ENCODE measurements around the gene MYO9B.
A peak's percentile ranks its signal among the peaks of the same experiment; 100 is the strongest.

MYO9B gene

DNA sequence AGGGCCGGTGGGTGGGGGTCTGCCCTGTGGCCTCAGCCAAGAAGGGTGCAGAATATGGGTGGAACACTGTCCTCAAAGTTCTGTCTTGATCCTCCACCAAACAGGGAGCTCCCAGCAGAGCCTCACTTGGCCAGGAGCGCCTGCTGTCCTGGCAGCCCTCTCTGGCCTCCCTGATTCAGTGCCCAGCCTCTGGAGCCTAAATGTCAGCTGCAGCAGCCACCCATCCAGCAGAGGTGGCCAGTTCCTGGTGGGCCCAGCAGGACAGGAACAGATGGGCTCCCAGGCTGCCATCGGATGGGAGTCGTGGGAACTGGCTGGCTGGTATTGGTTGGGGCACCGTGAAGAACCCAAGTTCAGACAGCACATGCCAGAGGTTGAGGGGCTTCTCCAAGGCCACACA is 137.8 kb downstream of the MYO9B start:
- DNase-seq (ENCODE audit: low spot score) = no peak

DNA sequence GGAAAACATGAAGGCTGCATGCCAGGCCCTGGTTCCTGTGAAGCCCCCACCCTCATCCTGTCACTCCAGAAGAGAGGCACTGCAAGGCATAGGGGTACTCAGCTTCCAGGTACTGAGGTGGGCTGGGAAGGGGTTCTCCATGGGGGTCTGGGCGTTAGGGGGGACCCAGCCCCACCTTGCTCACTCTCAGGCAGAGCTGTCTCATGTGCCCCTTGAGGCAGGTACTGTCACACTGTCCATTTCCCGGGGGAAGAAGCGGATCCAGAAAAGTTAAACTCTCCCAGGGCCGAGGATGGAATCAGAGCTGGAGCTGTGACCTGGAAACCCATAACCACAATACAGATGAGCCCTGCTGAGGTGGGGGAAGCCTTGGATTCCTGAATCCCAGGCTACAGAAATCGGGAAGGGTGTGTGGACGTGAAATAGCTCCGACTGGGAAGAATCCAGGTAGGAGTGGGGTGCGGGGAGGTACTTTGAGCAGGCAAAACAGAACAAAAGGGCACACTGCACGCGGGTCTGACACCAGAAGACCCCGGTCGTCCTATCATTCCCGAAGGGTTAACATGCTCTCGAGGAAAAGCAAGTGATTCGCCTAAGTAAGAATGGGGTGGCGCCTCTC is 139.0 kb downstream of the MYO9B start:
- DNase-seq (ENCODE audit: low spot score) = no peak

DNA sequence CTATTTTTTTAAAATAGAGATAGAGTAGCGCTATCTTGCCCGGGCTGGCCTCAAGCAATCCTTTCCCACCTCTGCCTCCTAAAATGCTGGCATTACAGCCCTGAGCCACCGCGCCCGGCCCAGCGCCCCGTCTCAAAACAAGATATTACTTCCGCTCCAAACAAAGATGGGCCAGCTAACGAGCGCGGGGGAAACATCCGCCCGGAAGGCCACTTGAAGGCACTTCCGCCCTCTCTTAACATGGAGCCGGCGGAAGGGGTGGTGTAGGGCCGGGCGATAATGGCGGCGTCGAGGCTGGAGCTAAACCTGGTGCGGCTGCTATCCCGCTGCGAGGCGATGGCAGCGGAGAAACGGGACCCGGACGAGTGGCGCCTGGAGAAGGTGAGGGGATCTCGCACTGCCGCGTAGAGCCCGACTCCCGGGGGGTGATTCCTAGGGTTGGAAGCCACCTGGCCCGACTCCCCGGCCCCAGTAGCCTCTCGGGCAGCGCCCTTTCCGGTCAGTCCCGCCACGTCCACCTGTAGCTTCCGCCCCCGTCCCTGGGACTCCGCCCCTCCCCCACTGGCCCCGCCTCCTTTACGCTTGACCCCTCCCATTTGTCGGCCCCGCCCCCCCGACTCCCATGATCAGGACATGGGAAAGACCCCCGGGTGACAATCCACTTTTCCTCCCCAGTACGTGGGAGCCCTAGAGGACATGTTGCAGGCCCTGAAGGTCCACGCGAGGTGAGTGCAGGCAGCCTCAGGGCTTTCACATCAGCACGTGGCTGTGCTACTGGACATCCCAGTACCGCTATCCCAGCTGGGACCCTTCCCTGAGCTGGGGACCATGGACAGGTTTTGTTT is 139.8 kb downstream of the MYO9B start, which contains the start of gene USE1:
Gene USE1 (plus strand): TSS at position 231 of the 845 bp plus-strand sequence. CDS start 49 bp downstream, at position 280.
- DNase-seq (ENCODE audit: low spot score) = peak; percentile 89

GRCh38 chr19:17216058-17216670 is 140.6 kb downstream of the MYO9B start:
- DNase-seq (ENCODE audit: low spot score) = no peak

- DNase-seq (ENCODE audit: low spot score) = no peak
Observed at GRCh38 chr19:17219286-17219685, 143.7 kb downstream of the MYO9B start.

DNA sequence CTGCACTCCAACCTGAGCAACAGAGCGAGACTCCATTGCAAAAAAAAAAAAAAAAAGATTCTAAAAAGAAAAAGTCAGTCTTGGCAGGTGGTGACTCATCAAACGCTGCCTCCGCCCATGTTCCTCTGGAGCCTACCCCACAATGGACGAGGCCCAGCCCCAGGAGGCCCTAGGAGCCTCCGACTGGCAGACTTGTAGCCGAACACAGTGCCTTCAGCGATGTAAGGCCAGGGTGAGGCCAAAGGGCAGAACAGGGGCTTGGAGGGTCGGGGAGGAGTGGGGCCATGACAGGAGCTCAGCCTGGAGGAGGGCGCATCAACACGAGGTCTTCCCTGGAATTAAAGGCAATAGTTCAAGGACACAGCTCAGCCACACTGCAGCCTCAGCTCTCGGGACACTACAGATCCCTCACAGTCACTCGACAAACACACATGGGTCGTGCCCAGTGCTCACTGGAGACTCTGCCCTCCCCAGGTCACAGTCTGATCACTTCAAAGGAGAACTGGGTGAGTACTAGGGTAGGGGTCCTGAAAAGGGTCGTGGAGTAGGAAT is 144.7 kb downstream of the MYO9B start:
- DNase-seq (ENCODE audit: low spot score) = no peak

DNA sequence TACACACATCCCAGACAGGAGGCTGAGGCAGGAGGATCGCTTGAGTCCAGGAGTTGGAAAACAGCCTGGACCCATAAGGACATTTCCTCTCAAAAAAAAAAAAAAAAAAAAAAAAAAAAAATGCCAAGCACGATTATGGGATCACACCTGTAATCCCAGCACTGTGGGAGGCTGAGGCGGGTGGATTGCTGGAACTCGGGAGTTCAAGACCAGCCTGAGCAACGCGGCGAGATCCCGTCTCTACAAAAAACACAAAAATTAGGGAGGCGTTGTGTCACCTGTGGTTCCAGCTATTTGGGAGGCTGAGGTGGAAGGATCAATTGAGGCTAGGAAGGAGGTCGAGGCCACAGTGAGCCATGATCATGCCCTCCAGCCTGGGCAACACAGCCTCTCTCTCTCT is 149.5 kb downstream of the MYO9B start:
- DNase-seq (ENCODE audit: low spot score) = no peak

DNA sequence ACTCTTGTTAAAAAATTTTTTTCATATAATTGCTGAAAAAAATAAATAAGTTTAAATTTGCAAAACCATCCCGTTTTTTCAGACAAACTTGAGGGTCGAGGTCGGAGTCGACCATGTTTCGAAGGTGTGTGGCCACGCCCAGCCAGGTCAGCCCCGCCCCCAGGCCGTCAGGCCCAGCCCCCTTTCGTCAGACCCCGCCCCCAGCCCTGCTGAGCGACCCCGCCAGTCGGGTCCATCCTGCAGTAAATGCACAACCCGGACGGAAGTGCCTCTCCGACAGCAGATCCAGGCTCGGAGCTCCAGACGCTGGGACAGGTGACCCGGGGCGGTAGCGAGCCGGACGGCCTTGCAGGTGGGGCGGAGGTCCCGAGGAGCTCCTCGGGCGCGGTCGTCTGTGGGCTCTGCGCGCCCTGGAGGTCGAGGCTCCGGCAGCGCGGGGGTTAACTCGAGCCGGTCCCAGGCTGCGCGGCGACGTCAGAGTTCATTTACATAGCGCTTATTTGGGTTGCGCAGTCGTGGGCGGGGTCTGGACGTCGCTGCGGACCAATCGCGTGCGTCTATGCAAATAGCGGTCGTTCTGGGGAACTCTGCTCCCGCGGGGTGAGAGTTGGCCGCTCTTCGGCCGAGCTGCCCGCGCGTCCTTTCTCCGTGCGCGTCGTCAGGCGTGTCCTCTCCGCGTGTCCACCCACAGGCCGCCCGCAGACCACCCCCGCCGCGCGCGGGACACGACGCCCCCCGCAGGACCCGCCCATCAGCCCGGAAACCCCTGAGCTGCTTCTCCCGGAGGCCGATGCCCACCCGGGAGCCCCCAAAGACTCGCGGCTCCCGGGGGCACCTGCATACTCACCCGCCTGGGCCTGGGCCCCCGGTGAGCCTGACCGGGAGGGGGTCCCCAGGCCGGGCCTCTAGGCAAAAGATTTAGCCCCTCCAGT is 150.7 kb downstream of the MYO9B start, which contains the start of gene OCEL1:
Gene OCEL1 (plus strand): TSS at position 225 of the 932 bp plus-strand sequence. CDS start 22 bp downstream, at position 247.
- DNase-seq (ENCODE audit: low spot score) = peak; percentile 96

DNA sequence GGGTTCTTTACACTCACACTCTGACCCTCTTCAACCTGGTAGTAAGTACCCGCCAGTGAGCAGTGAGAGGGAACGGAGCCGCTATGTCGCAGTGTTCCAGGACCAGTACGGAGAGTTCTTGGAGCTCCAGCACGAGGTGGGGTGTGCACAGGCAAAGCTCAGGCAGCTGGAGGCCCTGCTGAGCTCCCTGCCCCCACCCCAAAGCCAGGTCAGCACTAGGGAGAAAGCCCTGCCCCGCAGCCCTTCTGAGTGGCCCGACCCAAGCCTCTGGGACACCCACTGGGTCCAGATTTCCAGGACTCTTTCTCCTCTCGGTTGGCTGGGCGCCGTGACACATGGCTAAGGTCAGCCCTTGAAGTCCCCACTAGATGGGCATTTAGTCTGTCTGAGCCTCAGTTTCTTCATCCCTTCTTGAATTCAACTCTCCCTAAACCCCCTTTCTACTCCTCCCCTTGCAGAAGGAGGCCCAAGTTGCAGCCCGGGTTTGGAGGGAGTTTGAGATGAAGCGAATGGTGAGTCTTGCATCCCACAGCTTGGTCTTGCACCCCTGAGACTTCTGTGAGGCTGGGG is 152.3 kb downstream of the MYO9B start:
- DNase-seq (ENCODE audit: low spot score) = no peak

DNA sequence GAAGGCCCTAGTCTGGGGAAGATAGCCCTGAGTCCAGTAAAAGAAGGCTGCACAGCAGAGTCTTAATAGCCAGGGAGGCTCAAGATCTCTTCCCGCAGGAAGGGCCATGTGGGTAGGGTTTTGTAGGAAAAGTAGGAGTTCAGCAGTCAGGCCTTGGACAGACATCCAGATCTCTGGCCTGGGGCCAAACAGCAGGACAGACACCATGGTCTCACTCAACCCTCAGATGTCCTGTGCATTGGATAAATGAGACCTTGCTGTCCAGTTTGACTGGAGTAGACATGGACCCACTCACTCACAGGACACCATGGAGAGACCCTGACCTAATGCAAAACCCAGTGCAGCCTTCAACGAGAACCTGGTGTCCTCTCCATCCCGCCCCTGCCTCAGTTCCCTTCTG is 154.3 kb downstream of the MYO9B start:
- DNase-seq (ENCODE audit: low spot score) = no peak

DNA sequence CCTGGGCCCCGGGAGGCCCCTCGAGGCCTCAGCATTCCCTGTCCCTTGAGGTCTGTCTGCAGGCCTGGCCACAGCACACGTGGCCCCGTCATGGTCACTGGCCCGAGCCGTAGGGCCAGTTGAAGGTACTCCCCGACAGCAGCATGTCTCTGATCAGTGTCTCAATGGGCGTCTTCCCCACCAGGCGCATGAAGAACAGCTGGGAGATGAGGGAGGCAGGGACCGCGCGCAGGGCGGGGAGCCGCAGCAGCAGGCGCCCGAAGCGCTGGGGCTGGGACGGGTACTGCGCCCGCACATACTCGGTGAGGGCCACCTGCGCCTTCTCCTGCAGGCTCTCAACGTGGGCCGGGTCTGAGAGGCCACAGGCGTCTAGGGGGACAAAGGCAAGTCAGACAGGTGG is 156.7 kb downstream of the MYO9B start:
- no peak for DNase-seq (ENCODE audit: low spot score)

DNA sequence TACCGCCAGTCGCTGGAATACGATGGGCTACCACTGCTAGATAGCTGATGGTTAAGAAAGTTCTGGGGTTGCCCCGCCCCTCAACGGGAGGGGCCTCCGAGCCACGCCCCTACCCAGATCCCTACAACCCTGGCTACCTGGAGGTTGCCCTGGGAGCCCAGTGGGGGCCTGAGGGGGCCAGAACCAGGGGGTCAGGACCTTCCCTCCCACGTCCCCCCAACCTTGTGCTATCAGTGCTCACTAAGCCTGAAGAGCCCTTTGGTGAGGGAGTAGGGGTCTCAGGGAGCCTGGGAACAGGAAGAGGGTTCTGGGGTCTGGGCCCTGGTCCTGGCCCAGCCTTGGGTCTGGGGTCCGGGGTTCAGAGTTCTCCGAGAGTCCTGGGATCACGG is 159.3 kb downstream of the MYO9B start:
- DNase-seq (ENCODE audit: low spot score) = peak; percentile 74

DNA sequence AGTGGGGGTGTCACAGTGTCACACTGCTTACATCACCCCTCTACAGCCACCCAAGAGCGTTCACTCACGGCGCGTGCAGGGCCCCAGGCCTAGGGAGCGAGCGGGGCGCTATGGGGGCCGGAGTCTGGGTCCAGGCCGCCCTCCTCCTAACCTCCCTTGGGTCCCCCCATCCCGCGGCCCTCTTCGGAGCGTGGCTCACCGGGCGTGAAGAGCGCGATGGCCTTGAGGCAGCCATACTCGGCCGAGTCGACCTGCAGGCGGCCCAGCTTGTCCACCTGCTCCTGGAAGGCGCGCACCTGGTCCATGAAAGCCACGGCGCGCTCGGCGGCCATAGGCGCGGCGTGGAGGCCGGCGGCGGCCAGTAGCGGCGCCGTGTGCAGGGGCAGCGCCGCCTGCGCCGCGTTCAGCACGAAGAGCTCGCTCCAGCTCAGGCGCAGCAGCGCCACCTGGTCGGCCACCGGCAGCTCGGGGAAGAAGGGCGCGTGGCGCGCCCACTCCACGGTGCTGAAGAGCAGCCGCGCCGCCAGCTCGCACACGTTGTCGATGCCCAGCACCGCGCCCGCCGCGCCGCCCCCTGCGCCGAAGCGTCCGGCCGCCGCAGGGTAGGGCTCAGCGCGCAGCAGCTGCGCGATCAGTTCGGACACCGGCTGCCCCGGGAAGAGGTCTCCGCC is 159.9 kb downstream of the MYO9B start:
- peak; percentile 63 for DNase-seq (ENCODE audit: low spot score)

DNA sequence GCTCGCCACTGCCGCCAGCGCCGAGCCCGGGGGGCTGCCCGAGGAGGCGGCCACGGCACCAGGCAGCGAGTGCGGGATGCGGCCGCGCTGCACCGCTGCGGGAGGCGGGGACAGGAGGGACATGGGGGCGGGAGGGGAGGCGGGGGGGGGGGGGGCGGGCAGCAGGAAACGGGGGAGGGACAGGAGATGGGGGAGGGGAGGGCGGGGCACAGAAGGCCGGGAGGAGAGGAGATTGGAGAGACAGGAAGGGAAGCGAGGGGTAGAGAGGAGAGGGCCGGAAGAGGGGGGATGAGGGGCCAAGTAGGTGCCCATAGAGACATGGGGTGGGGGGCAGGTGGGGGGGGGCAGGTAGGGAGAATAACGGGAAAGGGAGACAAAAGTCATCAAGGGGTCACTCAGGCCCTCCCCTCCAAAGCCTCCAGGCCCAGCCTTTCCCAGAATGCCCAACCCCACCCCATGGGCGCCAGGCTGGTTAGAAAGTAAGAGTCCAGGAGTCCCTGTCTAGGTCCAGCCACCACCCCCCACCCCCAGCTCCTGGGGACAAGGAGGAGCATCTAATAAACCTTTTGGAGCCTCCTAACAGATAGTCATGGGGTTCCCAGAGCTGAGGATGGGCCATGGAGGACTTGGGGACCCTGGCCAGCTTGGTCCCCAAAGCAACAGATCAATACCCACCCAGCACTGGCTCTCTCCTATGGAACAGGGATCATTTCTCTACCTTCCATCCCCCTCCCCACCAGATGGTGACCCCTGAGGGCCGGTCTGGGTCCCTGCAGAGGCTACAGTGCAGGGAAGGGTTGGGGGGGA is 160.6 kb downstream of the MYO9B start:
- DNase-seq (ENCODE audit: low spot score) = peak; percentile 24

- no peak for DNase-seq (ENCODE audit: low spot score)
Observed at GRCh38 chr19:17236811-17237543, 161.4 kb downstream of the MYO9B start.

DNA sequence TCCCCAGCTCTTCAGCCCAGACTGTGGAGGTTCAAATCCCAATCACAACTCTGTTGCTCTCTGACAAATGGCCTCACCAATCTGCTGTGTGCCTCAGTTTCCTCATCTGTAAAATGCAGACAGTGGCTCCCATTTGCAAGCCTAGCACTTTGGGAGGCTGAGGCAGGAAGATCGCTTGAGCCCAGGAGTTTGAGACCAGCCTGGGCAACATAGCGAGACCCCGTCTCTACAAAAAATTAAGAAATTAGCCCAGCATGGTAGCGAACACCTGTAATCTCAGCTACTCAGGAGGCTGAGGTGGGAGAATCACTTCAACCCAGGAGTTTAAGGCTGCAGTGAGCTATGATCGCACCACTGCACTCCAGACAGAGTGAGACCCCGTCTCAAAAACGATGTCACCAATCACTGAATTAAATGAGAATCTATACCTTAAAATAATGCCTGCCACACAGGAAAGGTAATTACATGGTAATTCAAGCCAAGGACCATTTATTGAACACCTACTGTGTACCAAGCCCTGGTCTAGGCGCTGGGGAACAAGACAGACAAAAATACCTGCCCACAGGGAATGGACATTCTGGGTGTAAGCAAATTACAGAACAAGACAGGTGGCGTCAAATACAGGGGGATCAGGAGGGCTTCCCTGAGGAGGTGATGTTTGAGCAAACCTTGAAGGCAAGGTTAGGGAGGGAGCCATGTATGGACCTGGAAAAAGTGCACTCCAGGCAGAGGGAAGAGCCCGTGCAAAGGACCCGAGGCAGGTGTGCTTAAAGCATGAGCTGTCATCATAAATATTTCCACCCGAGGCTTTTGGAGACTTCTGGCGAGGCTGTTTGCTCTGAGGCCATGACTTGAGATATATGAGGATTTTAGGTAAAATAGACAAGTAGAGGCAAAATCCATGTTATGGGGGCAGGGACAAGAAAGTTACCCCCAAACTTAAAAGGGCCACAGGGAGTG is 162.4 kb downstream of the MYO9B start:
- no peak for DNase-seq (ENCODE audit: low spot score)

GRCh38 chr19:17240062-17240752 is 164.6 kb downstream of the MYO9B start:
- DNase-seq (ENCODE audit: low spot score) = no peak

All from activated CD4-positive, alpha-beta T cell treated with anti-CD3 and anti-CD28 coated beads, Interleukin-2, Interleukin-4, amounts not matched to agents 100 ng/mL and 50 ng/mL, durations not matched to agents 16 hours and 8 hours (primary cell).